Ishikawa (cell line): ENCODE data around the gene RIPOR1.

ENCODE experiments used
- CREB1 ChIP-seq: IDR thresholded peaks from 2 replicates; pipeline ENCODE4 v1.6.1; 2012; ENCODE audit warnings: low read depth
- EGR1 ChIP-seq: IDR thresholded peaks from 2 replicates; pipeline ENCODE4 v1.6.1; 2012
- EP300 ChIP-seq: IDR thresholded peaks from 2 replicates; pipeline ENCODE4 v1.6.1; 2012; ENCODE audit warnings: borderline replicate concordance
- RAD21 ChIP-seq: IDR thresholded peaks from 2 replicates; pipeline ENCODE4 v1.6.1; 2012; ENCODE audit warnings: low read depth
- TAF1 ChIP-seq: IDR thresholded peaks from 2 replicates; pipeline ENCODE4 v1.6.1; 2012; ENCODE audit warnings: low read depth, mild to moderate bottlenecking
- TF ChIP-seq, protein P1 (sequence below): IDR thresholded peaks from 2 replicates; pipeline ENCODE4 v1.6.1; 2012
- TF ChIP-seq, protein P2 (sequence below): IDR thresholded peaks from 2 replicates; pipeline ENCODE4 v1.6.1; 2012

- no peak for TF ChIP-seq CREB1
- TF ChIP-seq TAF1, result no peak
- no peak for TF ChIP-seq EGR1
- TF ChIP-seq, protein P1, sequence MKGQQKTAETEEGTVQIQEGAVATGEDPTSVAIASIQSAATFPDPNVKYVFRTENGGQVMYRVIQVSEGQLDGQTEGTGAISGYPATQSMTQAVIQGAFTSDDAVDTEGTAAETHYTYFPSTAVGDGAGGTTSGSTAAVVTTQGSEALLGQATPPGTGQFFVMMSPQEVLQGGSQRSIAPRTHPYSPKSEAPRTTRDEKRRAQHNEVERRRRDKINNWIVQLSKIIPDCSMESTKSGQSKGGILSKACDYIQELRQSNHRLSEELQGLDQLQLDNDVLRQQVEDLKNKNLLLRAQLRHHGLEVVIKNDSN, result no peak
- TF ChIP-seq RAD21, result no peak
- no peak for TF ChIP-seq EP300
- TF ChIP-seq, protein P2, sequence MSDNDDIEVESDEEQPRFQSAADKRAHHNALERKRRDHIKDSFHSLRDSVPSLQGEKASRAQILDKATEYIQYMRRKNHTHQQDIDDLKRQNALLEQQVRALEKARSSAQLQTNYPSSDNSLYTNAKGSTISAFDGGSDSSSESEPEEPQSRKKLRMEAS, result no peak
Measured at GRCh38 chr16:67530013-67530939, 1.6 kb downstream of the RIPOR1 start.
